SH-SY5Y (cell line): ENCODE data around the gene NCOA5.

Experiments used
- GATA2 ChIP-seq: IDR thresholded peaks from 2 replicates; pipeline ENCODE4 v1.6.1; 2011; ENCODE audit warnings: mild to moderate bottlenecking, low read depth, low read length
- GATA3 ChIP-seq: IDR thresholded peaks from 2 replicates; pipeline ENCODE4 v1.6.1; 2011; ENCODE audit warnings: low read depth, mild to moderate bottlenecking, low read length, moderate library complexity

The NCOA5 gene

DNA sequence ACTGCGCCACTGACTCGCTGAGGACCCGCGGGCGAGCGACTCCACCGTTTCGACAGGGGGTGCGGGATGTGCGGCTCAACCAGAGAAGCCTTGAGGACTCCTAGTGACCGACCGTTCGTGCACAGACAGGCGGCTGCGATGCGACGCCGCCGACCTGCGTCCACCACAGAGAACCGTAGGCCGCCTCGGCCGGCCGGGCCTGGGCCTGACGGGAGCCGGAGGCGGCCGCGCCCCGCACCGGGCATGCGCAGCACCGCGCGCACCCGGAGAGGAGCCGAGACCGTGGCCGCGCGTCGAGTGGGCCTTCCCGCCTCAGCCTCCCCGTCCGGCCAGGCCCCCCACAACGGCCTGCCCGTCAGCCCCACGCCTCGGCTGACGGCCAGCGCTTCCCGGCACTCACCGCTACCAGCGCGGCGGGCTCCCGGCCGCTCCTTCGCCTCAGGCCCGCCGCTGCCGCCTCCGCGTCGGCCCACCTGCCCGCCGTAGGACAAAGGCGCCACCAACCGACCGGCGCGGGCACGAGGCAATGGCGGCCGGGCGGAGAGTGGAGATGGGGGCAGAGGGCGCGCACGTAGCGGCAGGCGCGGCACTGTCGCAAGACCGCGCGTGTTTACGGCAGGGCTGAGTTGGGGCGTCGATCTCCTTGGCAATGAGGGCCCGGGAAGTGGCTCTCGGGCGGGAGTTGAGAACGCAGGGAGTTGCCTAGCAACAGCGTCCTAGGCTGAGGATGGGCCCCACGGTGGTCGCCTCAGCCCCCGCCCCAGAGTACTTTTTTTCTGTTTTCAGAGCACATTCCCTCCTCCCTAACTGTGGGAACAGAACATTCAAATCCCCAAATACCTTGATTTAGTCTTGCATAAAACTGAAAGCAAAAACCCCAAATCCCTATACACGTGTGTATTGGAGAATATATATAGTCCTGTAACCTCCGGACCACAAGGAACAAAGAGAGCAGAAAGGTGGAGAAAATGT, at the start of gene NCOA5:
Gene NCOA5, minus strand, starts transcription at position 546 of the 972 bp plus-strand sequence. CDS start 10,538 bp downstream, outside the sequence.
- no peak for TF ChIP-seq GATA2
- no peak for TF ChIP-seq GATA3

DNA sequence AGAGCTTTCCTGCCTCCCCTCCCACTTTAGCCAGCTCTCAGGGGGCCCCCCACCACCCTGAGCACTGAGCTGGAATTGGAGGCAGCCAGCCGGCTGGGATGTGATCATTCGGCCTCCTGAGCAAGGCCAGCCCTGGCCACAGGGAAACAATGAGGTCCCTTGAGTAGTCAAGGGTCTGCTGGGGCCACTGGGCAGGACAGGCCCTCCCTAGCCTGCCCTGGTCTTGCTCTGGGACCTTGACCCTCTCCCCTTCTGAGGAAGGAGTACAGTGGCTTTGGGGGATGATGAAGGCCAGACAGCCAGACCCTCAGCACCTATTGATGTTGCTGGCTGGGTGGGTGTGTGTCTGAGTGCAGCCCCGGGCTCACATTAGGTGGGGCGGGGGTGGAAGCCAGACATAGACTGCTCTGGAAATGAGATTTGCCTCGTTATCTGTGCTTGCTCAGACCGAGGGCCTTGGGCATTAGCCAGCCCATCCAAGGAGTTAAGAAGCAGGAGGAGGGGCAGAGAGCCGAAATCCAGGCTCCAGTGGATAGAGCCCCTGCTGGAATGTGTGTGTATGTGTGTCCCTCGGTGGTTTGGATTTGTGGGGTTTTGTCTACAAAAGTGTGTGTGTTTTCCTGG, 49.6 kb upstream of the NCOA5 start:
- TF ChIP-seq GATA3 (no peak), GATA2 (peak; percentile 90)

DNA sequence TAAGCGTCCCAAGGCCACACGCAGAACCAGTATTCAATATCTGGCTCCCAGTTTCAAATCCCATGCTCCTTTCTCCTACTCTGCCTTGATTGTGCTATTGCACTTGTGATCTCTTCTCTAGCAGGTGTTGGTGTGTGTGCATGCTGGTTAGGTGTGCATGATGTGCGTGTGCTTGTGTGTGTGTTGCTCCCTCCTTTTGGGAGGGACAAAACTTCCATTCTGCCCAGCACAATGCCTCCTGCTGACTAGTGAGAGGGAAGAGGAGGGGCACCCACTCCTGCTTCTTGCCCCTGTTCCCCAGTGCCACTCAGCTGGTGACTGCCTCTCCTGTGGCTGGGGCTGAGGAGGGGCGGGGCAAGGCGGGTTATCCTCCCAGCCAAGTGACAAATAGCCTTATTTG, 48.1 kb upstream of the NCOA5 start:
- TF ChIP-seq GATA3 (no peak), GATA2 (no peak)

DNA sequence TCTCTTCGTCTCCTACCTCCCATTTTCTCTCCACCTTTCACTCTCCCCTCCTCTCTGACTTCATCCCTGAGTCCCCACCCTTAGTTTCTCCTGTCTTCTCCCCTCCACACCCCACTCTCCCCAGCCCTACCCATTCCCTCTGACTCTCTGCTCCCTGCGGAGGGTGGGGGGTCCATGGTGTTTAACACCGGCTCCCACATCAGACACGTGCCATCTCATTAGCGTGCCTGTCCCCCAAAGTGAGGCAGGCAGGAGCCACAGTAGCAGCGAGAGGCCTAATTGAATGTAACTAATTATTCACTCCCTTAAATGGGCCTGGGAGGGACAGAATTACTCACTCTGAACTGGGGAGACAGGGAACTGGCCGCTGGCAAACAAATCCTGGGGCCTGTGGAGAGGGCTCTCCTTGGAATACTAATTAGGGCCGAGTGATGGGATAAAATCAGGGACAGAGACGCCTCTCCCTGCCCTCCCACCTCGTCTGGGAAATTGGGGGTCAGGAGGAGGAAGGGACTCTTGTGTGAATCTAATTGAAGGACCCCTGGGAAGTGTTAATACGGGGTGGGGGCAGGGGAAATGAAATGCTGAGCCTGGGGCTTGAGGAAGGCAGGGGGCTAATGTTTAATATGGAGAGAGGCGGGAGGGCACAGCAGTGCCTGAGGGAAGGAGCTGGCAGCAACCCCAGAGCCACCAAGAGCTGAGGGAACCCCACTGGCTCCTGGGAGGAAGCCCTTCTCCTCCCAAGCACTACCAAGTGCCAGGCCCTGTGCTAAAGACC, 46.3 kb upstream of the NCOA5 start:
- TF ChIP-seq GATA3 (no peak), GATA2 (no peak)

DNA sequence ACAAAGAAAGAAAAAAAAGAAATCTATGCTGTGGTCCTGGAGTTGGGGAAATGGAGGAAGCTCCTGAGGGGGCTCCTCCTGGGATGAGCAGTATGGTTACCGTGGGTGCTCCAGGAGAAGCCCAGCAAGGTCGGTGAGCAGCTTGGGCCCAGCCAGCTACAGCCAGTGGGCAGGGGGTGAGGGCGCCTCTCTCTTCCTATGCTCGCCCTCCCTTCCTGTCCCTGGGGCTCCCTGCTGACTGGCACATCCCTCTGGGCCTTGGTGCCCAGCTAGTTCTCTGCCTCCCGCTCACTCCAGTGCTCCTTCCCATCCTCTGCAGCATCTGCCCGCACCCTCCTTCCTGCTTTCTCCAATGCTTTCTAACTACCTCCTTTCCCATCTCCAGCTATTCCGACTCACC, 45.0 kb upstream of the NCOA5 start:
- TF ChIP-seq GATA2 = no peak
- TF ChIP-seq GATA3 = no peak

DNA sequence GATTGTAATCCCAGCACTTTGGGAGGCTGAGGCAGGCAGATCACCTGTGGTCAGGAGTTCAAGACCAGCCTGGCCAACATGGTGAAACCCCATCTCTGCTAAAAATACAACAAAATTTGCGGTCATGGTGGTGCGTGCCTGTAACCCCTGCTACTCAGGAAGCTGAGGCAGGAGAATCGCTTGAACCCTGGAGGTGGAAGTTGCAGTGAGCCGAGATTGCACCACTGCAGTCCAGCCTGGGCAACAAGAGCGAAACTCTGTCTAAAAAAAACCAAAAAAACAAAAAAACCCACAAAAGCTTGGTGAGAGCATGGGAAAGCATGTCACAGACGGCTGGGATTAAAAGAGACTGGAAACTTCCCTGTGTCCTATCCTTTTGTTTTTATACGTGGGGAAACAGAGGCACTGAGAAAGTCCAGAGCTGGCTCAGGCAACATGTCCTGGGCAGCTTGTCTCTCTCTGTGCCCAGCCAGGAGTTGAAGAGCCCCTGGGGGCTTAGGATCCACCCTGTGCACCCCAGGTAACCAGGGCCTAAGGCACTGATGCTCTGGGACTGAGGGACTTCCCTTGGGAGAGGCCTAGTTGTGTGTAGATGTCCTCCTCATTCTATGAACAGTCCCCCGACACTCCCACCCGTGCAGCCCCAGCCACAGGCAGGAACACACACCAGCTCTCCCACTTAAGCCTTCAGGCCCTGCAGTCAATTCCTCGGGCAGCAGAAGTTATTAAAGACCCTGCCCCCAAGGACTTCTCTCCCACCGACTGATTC, 44.3 kb upstream of the NCOA5 start:
- TF ChIP-seq GATA2 (no peak), GATA3 (no peak)

DNA sequence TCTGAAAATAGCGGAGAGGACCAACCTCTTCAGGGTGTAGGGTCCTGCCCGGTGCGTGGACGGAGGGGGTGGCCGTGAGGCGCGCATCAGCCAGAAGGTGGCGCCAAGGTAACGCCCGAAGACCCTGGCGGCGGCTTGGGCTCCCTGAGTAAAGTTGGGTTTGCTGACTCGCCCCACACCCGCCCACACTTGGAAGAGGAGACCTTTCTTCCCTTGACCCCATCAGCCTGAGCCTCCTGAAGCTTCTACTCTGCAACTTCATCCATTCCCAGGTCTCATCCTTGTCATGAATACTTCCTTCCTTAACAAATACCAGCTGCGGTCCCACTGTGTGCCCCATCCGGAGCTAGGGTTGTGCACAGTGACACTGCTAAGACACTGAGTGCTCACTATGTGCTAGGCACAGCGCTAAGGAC, 43.0 kb upstream of the NCOA5 start:
- TF ChIP-seq GATA2 = no peak
- no peak for TF ChIP-seq GATA3

DNA sequence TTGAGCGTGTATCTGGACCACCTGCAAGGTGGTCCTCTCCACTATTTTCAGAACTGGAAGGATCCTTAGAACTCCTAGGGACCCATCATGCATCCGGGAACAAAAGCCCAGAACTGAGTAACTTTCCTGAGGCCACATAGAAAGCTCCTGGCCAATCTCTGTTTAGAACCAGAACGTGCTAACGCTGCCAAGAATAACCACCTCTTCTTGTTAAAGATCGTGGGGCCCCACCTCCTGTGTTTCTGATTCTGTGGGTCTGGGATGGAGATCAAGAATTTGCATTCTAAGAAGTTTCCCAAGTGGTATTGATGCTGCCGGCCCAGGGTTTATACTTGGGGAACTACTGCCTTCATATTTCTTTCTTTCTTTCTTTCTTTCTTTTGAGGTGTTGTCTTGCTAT, 41.6 kb upstream of the NCOA5 start:
- TF ChIP-seq GATA2 = no peak
- TF ChIP-seq GATA3 = no peak

DNA sequence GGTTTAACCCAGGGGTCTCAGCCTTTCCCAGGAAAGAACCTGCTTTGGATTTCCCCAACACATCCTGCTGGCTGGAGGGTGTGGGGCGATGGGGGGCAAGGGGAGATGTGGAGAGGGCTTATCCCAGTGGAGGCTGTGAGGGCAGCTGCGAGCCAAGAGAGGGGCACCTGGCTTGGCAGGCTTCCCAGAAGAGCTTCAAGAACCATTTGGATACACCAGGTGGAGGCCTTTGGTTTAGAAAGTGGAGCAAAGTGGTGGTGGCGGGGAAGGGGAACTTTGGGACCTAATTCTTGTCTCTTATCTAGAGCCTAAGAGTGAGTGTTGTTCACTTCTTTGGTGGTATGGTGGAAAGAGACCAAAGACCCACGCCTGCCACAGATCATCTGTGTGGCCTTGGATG, 40.8 kb upstream of the NCOA5 start:
- TF ChIP-seq GATA3 (no peak), GATA2 (no peak)

DNA sequence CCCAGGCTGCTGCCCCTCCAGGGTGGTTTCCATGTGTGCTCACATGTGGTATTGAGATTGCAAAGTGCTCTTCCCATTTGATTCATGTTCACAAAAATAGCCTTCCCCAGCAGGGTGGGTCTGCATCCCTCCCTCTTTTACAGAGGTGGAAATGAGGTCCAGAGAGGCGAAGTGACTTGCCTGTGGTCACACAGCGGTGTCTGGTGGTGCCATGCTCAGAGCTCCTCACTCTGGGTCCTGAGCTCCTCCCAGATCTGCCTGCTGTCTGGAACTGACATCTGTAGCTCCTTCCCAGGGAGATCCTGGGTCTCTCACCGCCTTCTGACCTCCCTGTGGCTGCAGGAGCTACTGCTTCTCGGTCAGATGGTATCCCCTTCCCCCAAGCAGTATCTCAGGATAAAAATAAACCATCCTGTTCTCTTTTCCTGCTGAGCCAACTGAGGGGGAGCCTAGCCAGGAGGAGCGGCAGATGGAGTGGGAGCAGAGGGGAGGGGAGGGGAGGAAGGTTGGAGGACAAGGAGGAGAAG, 40.3 kb upstream of the NCOA5 start:
- TF ChIP-seq GATA3 (no peak), GATA2 (no peak)

DNA sequence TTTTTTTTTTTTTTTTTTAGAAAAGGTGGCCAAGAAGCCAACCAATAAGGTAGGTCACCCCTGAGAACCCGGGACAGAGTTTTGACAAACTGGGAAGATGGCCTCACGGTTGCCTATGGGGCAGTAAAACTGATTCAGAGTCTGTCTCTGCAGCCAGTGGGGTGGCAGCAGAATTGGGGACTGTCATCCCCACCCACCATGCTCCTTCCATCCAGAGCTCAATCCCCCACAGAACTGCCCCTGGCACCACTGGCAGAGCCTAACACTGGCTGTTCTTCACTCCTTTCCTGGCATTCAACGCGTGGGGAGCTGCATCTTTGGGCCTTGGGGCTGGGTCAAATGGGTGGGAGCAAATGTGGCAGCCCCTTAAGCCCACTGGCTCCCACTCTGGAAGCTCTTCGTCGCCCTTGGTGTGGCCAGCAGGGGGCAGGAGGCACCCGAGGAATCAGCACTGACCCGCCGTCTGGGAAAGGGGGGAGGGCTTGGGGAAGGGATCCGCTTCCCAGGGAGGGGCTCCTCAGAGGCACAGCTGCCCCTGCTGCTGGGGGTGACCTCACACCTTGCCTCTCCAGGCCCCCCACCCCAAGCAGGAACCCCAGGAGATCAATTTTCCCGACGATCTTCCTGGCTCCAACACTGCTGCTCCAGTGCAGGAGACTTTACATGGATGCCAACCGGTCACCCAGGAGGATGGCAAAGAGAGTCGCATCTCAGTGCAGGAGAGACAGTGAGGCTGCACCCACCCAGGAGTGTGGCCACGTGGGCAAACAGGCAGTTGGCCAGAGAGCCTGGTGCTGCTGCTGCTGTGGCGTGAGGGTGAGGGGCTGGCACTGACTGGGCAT, 38.8 kb upstream of the NCOA5 start:
- TF ChIP-seq GATA3 (no peak), GATA2 (no peak)

DNA sequence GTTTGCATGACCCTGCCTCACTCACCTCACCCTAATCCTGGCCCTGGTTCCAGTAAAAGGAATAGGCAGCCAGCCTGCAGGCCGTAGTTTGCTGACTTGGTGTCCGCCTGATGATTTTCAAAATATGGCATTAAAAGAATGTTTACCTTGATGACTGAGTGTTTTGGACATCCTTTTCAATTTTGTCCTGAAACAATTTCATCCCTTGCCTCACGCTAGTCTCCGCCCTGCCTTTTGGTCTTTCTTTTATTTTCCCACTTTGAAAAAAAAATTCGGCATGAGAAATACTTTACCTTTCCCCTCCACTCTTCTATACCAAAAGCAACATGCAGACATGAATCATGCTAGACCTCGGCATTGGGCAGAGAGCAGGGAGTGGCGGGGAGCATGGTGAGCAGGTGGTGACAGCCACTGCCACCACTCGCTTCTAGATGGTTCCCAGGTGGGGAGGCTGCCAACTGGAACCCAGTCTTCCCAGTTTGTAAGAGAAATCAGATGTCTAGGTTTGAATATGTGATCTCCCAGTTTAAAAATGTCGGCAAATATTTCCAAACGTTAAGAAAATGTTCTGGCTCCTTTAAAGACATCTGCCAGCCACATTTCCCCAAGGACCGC, 37.7 kb upstream of the NCOA5 start:
- TF ChIP-seq GATA3 (no peak), GATA2 (no peak)

DNA sequence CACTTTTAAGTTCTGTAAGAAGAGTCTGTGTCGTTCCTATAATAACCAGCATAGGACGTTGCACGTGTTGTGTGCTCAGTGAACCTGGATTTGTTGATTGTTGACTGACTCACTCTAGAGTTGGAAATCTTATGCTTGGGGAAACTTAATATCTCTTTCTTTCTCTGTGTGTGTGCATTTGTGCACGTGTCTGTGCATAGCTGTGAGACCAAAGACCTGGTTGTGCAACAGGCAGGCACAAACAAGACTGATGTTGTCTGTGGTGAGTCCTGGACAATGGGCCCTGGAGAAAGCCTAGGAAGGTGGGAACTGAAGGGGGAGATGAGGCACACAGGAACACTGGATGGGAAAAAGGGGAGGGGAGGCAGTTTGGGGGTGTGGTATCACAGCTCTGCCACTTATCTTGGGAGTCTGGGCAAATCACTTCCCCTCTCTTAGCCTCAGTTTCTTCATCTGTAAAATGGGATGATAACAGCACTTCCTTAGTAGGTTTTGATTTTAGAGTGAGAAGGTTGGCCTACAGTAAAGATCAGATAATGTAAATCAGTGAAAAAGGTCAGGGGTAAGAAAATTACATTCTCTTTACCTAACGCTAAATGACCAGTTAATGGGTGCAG, 36.8 kb upstream of the NCOA5 start:
- TF ChIP-seq GATA3 (no peak), GATA2 (no peak)
